Hepatocyte (in vitro differentiated cells): ENCODE measurements around the gene SIRT5.

Experiments
- EZH2 ChIP-seq: fragments of 200-600 bp; sonication (generic); IDR thresholded peaks from 2 replicates; pipeline ENCODE4 v1.6.1; 2016; ENCODE audit warnings: antibody characterized with exemption, mild to moderate bottlenecking, borderline replicate concordance
- EZH2phosphoT487 ChIP-seq: fragments of 200-600 bp; sonication (generic); IDR thresholded peaks from one replicate; pipeline ENCODE4 v1.6.1; 2018; ENCODE audit warnings: antibody characterized with exemption, mild to moderate bottlenecking, low read depth, moderate library complexity; ENCODE audit not compliant: unreplicated experiment, severe bottlenecking
- TF ChIP-seq, protein P1 (sequence below): fragments of 200-600 bp; sonication (generic); IDR thresholded peaks from 2 replicates; pipeline ENCODE4 v1.5.1; 2016; ENCODE audit warnings: antibody characterized with exemption, mild to moderate bottlenecking; ENCODE audit not compliant: poor library complexity

DNA sequence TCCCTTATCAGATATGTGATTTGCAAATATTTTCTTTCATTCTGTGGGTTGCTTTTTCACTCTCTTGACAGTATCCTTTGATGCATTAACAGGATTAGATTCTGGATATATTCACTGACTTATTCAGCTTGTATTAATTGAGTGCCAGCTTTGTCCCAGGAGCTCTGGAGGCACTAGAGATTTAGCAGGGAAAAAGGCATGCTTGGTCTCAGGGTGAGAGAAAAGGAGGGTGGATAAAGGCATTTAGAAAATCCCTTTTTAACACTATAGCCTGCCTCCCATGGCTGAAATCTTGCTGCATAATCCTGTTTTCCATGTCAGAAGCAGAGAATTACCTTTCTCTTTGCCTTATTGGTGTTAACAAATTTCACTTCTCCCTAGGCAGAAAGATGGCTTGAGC lies 28.5 kb upstream of the SIRT5 start:
- TF ChIP-seq, protein P1, sequence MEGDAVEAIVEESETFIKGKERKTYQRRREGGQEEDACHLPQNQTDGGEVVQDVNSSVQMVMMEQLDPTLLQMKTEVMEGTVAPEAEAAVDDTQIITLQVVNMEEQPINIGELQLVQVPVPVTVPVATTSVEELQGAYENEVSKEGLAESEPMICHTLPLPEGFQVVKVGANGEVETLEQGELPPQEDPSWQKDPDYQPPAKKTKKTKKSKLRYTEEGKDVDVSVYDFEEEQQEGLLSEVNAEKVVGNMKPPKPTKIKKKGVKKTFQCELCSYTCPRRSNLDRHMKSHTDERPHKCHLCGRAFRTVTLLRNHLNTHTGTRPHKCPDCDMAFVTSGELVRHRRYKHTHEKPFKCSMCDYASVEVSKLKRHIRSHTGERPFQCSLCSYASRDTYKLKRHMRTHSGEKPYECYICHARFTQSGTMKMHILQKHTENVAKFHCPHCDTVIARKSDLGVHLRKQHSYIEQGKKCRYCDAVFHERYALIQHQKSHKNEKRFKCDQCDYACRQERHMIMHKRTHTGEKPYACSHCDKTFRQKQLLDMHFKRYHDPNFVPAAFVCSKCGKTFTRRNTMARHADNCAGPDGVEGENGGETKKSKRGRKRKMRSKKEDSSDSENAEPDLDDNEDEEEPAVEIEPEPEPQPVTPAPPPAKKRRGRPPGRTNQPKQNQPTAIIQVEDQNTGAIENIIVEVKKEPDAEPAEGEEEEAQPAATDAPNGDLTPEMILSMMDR: no peak
- TF ChIP-seq EZH2phosphoT487: no peak
- no peak for TF ChIP-seq EZH2
